Parathyroid adenoma (tissue), 2 donors: ENCODE results near the gene ZNF438.
A peak's percentile ranks its signal among the peaks of the same experiment; 100 is the strongest.

Source experiments
- H2AFZ ChIP-seq: fragments of 300-600 bp; sonication (generic); one replicate; pipeline ENCODE4 v1.7.0; 2017; ENCODE audit warnings: antibody characterized with exemption, mild to moderate bottlenecking
- H3K27ac ChIP-seq: fragments of 300-600 bp; sonication (generic); one replicate; pipeline ENCODE4 v1.7.0; 2017
- H3K27me3 ChIP-seq: fragments of 300-600 bp; sonication (generic); one replicate; pipeline ENCODE4 v1.7.0; 2017; ENCODE audit warnings: low read length; ENCODE audit not compliant: control insufficient read depth, insufficient read depth
- H3K36me3 ChIP-seq: fragments of 300-600 bp; sonication (generic); one replicate; pipeline ENCODE4 v1.7.0; 2017; ENCODE audit warnings: low read length; ENCODE audit not compliant: control insufficient read depth, insufficient read depth
- H3K4me1 ChIP-seq: fragments of 300-600 bp; sonication (generic); one replicate; pipeline ENCODE4 v1.7.0; 2017; ENCODE audit warnings: control low read depth
- H3K4me2 ChIP-seq: fragments of 300-600 bp; sonication (generic); one replicate; pipeline ENCODE4 v1.7.0; 2017; ENCODE audit warnings: low read length
- H3K4me3 ChIP-seq: fragments of 300-600 bp; sonication (generic); one replicate; pipeline ENCODE4 v1.7.0; 2017; ENCODE audit warnings: low read depth, low read length
- H3K79me2 ChIP-seq: fragments of 300-600 bp; sonication (generic); one replicate; pipeline ENCODE4 v1.7.0; 2017; ENCODE audit warnings: control low read depth
- H3K9ac ChIP-seq: fragments of 300-600 bp; sonication (generic); one replicate; pipeline ENCODE4 v1.7.0; 2017; ENCODE audit warnings: mild to moderate bottlenecking
- H3K9me3 ChIP-seq: fragments of 300-600 bp; sonication (generic); one replicate; pipeline ENCODE4 v1.7.0; 2017; ENCODE audit warnings: low read length; ENCODE audit not compliant: control insufficient read depth
- CTCF ChIP-seq: fragments of 300-600 bp; sonication (generic); IDR thresholded peaks from one replicate; pipeline ENCODE4 v1.7.0; 2017; ENCODE audit warnings: antibody characterized with exemption, mild to moderate bottlenecking
- donor health status: primary hyperparathyroidism.

The ZNF438 gene

GRCh38 chr10:30870896-30871295 lies 160.8 kb downstream of the ZNF438 start:
- Histone ChIP-seq H3K9ac (no peak overlapping the region), H3K79me2 (no peaks in the 10 kb centered on the region), H3K4me3 (no peak overlapping the region), H3K27ac (no peak overlapping the region), H2AFZ (no peak overlapping the region), H3K4me1 (no peaks in the 10 kb centered on the region), H3K27me3 (no peaks in the 10 kb centered on the region), H3K4me2 (no peak overlapping the region), H3K9me3 (no peaks in the 10 kb centered on the region), H3K36me3 (no peaks in the 10 kb centered on the region)
- no peak for TF ChIP-seq CTCF

- H3K27ac ChIP-seq: no peak overlapping the region
- no peak overlapping the region for H3K9ac ChIP-seq
Observed at GRCh38 chr10:30869566-30869965, 162.1 kb downstream of the ZNF438 start.

GRCh38 chr10:30868611-30869010 lies 163.1 kb downstream of the ZNF438 start:
- Histone ChIP-seq H3K4me1 (no peaks in the 10 kb centered on the region), H2AFZ (no peak overlapping the region), H3K4me3 (no peak overlapping the region), H3K9me3 (no peaks in the 10 kb centered on the region), H3K27me3 (no peaks in the 10 kb centered on the region), H3K4me2 (no peak overlapping the region), H3K36me3 (no peaks in the 10 kb centered on the region), H3K79me2 (no peaks in the 10 kb centered on the region), H3K27ac (no peak overlapping the region), H3K9ac (no peak overlapping the region)
- no peak for TF ChIP-seq CTCF

More at GRCh38 chr10:30869566-30869965, 162.1 kb downstream of the ZNF438 start:
- TF ChIP-seq CTCF: no peak
- H3K9me3 ChIP-seq: no peaks in the 10 kb centered on the region
- H3K4me1 ChIP-seq: no peaks in the 10 kb centered on the region
- no peaks in the 10 kb centered on the region for H3K36me3 ChIP-seq
- no peak overlapping the region for H3K4me3 ChIP-seq
- H3K79me2 ChIP-seq: no peaks in the 10 kb centered on the region
- no peak overlapping the region for H3K4me2 ChIP-seq
- H2AFZ ChIP-seq: no peak overlapping the region
- no peaks in the 10 kb centered on the region for H3K27me3 ChIP-seq

GRCh38 chr10:30866896-30867295 lies 164.8 kb downstream of the ZNF438 start:
- Histone ChIP-seq H3K36me3 (no peaks in the 10 kb centered on the region), H3K79me2 (no peaks in the 10 kb centered on the region), H2AFZ (no peak overlapping the region), H3K27ac (no peak overlapping the region), H3K4me2 (no peak overlapping the region), H3K4me3 (no peak overlapping the region), H3K4me1 (no peaks in the 10 kb centered on the region), H3K27me3 (no peaks in the 10 kb centered on the region), H3K9me3 (no peaks in the 10 kb centered on the region), H3K9ac (no peak overlapping the region)
- no peak for TF ChIP-seq CTCF

- no peak overlapping the region for H3K4me3 ChIP-seq
- H2AFZ ChIP-seq: no peak overlapping the region
- H3K4me2 ChIP-seq: peak overlapping the region; percentile 0
- TF ChIP-seq CTCF: no peak
- no peaks in the 10 kb centered on the region for H3K4me1 ChIP-seq
- no peaks in the 10 kb centered on the region for H3K36me3 ChIP-seq
- no peak overlapping the region for H3K9ac ChIP-seq
- no peaks in the 10 kb centered on the region for H3K79me2 ChIP-seq
- H3K27me3 ChIP-seq: no peaks in the 10 kb centered on the region
- H3K27ac ChIP-seq: no peak overlapping the region
- no peaks in the 10 kb centered on the region for H3K9me3 ChIP-seq
Observed at GRCh38 chr10:30865141-30865926, 166.3 kb downstream of the ZNF438 start.
